ENCODE data around the gene IKZF4. TPM values are rescaled to one million over a fixed set of nuclear protein-coding genes. Genes with fewer than 3 reads are reported as not detected.
"Not testable (repeated sequence)": the region's sequence is repeated elsewhere in the genome, so short reads cannot be mapped to it uniquely, and the experiment has no call there.

The IKZF4 gene
- total RNA-seq, 2 experiments from 2014 or later = 17.6 to 19.4 TPM

DNA sequence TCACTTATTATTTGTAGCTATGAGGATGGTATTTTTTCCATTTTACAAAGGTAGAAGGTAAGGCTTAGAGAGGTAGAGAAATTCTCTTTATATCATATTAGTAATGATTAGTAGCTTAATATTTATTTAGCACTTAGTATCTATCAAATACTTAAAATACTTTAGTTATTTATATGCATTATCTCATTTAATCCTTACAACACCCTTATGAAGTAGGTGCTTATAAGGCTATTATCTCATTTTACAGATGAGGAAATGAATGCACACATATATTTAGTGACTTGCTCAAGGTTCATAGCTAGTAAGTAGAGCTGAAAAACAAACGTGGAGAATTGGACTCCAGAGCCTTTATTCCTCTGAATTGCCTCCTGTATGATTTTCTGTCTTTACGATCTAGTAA, 36.0 kb upstream of the IKZF4 start:
- Mint-ChIP-seq H3K27ac (no peak overlapping the region), H3K9me3 (no peaks in the 10 kb centered on the region), H3K27me3 (no peaks in the 10 kb centered on the region), H3K4me3 (no peak overlapping the region), H3K4me1 (no peaks in the 10 kb centered on the region), H3K36me3 (ENCODE audit: low read depth) (peaks cover 44% of the 10 kb centered on the region)
- CTCF ChIA-PET = interaction anchor here (1.2 to 3.9 kb wide), 5 partner anchors 9 to 62 kb away, joined by 3 to 32 read pairs (median 9); partner anchors contain the start of genes RAB5B and SUOX
- POLR2A ChIA-PET = interaction anchor here (1.0 to 1.6 kb wide), 5 partner anchors 11 to 57 kb away, joined by 3 to 11 read pairs (median 3); partner anchors contain the start of genes PYM1 and RAB5B
- no peak for DNase-seq

DNA sequence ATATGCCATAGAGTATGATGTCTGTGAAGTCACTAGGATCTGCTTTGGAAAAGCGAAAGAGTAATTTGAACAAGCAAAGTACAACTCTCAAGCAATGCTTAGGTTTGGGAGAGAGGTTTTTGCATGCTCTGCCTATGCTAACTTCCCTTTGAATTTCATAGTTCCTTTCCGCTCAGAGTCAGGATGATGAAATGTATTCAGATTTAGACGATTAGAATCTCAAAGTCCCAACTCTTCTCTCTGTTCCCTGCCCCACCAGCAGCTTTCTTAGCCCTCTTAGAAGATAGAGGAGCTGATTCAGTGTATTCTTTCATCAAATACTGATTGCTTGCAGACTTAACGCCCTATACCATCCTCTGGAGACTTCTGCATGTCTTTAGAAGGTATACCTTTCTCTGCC, 35.5 kb upstream of the IKZF4 start:
- H3K27ac Mint-ChIP-seq = no peak overlapping the region
- H3K36me3 Mint-ChIP-seq (ENCODE audit: low read depth) = peaks cover 45% of the 10 kb centered on the region
- no peak overlapping the region for H3K4me3 Mint-ChIP-seq
- H3K9me3 Mint-ChIP-seq = no peaks in the 10 kb centered on the region
- ChIA-PET POLR2A (interaction anchor here (1.0 to 1.6 kb wide), 5 partner anchors 11 to 58 kb away, joined by 3 to 11 read pairs (median 4); partner anchors contain the start of genes PYM1 and RAB5B), CTCF (interaction anchor here (1.2 to 3.9 kb wide), 5 partner anchors 9 to 62 kb away, joined by 3 to 32 read pairs (median 9); partner anchors contain the start of genes RAB5B and SUOX)
- no peaks in the 10 kb centered on the region for H3K27me3 Mint-ChIP-seq
- DNase-seq = no peak
- H3K4me1 Mint-ChIP-seq = no peaks in the 10 kb centered on the region

- DNase-seq, H3K4me3 Mint-ChIP-seq, H3K4me1 Mint-ChIP-seq, H3K27ac Mint-ChIP-seq, H3K27me3 Mint-ChIP-seq, H3K9me3 Mint-ChIP-seq: not testable (repeated sequence)
- H3K36me3 Mint-ChIP-seq (ENCODE audit: low read depth) = peaks cover 46% of the 10 kb centered on the region
- ChIA-PET CTCF (interaction anchor here (1.5 to 2.7 kb wide), 3 partner anchors 8 to 11 kb away, joined by 3 to 14 read pairs (median 6); partner anchors contain the start of gene RAB5B), POLR2A (interaction anchor here (1.1 to 1.6 kb wide), 3 partner anchors 10 to 58 kb away, joined by 3 to 5 read pairs (median 4); partner anchors contain the start of gene PYM1)
Observed at GRCh38 chr12:55985976-55986375, 34.9 kb upstream of the IKZF4 start.

DNA sequence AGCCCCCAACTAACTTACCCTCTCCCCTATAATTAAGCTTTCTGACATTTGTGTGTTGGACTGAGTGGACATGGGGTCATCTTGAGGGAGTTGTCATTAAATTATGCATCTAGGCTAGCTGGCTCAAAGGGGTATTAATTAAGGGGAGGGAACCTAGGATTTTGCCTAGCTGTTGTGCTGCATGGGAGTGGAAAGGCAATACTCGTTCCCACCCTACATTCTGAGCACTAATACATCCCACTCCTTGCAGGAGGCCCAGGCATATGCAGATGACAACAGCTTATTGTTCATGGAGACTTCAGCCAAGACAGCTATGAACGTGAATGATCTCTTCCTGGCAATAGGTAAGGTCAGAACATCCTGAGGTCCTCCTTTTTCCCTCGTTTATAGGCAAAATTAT, 29.7 kb upstream of the IKZF4 start:
- H3K9me3 Mint-ChIP-seq = no peaks in the 10 kb centered on the region
- no peak overlapping the region for H3K27ac Mint-ChIP-seq
- CTCF ChIA-PET = interaction anchor here (1.2 to 3.4 kb wide), 3 partner anchors 17 to 56 kb away, joined by 4 to 14 read pairs (median 5); partner anchors contain the start of gene RAB5B
- H3K4me3 Mint-ChIP-seq = no peak overlapping the region
- peaks cover 5% of the 10 kb centered on the region for H3K4me1 Mint-ChIP-seq
- H3K36me3 Mint-ChIP-seq (ENCODE audit: low read depth) = peaks cover 58% of the 10 kb centered on the region
- POLR2A ChIA-PET = interaction anchor here (2.3 kb wide), 1 partner anchor 17 kb away, joined by 7 read pairs; the partner anchor contains the start of gene RAB5B
- DNase-seq = no peak
- no peaks in the 10 kb centered on the region for H3K27me3 Mint-ChIP-seq

- peaks cover 52% of the 10 kb centered on the region for H3K36me3 Mint-ChIP-seq (ENCODE audit: low read depth)
- DNase-seq = no peak
- no peak overlapping the region for H3K27ac Mint-ChIP-seq
- CTCF ChIA-PET = interaction anchor here (0.9 to 4.3 kb wide), 6 partner anchors 8 to 46 kb away, joined by 3 to 61 read pairs (median 6); partner anchors contain the start of gene RAB5B
- H3K9me3 Mint-ChIP-seq = no peaks in the 10 kb centered on the region
- POLR2A ChIA-PET = interaction anchor here (1.0 to 2.3 kb wide), 3 partner anchors 9 to 20 kb away, joined by 3 to 7 read pairs (median 3); partner anchors contain the start of gene RAB5B
- H3K4me1 Mint-ChIP-seq = peaks cover 26% of the 10 kb centered on the region
- no peak overlapping the region for H3K4me3 Mint-ChIP-seq
- no peaks in the 10 kb centered on the region for H3K27me3 Mint-ChIP-seq
Observed at GRCh38 chr12:55993230-55993853, 27.5 kb upstream of the IKZF4 start.

- no peaks in the 10 kb centered on the region for H3K9me3 Mint-ChIP-seq
- ChIA-PET POLR2A (interaction anchor here (0.9 to 2.5 kb wide), 9 partner anchors 9 to 122 kb away, joined by 3 to 17 read pairs (median 7); partner anchors contain the start of genes IKZF4, RAB5B and ZC3H10), CTCF (interaction anchor here (0.6 to 5.6 kb wide), 35 partner anchors 9 to 1282 kb away, joined by 3 to 98 read pairs (median 6); partner anchors contain the start of genes BLOC1S1, IKZF4, ORMDL2 and PA2G4)
- no peak overlapping the region for H3K4me3 Mint-ChIP-seq
- no peak for DNase-seq
- peaks cover 44% of the 10 kb centered on the region for H3K36me3 Mint-ChIP-seq (ENCODE audit: low read depth)
- H3K27ac Mint-ChIP-seq = no peak overlapping the region
- peaks cover 38% of the 10 kb centered on the region for H3K4me1 Mint-ChIP-seq
- no peaks in the 10 kb centered on the region for H3K27me3 Mint-ChIP-seq
Observed at GRCh38 chr12:55995366-55995765, 25.5 kb upstream of the IKZF4 start.

GRCh38 chr12:55996201-55996714, 24.6 kb upstream of the IKZF4 start:
- Mint-ChIP-seq H3K4me3 (peak overlapping the region; percentile 66), H3K9me3 (no peaks in the 10 kb centered on the region), H3K27ac (no peak overlapping the region), H3K27me3 (no peaks in the 10 kb centered on the region), H3K4me1 (peaks cover 38% of the 10 kb centered on the region), H3K36me3 (ENCODE audit: low read depth) (peaks cover 35% of the 10 kb centered on the region)
- CTCF ChIA-PET = interaction anchor here (0.6 to 5.6 kb wide), 39 partner anchors 10 to 288 kb away, joined by 3 to 98 read pairs (median 5); partner anchors contain the start of genes BLOC1S1, IKZF4, ORMDL2 and PA2G4
- peak; percentile 71 for DNase-seq
- POLR2A ChIA-PET = interaction anchor here (0.6 to 2.5 kb wide), 16 partner anchors 10 to 258 kb away, joined by 3 to 17 read pairs (median 4); partner anchors contain the start of genes IKZF4, RAB5B and ZC3H10

DNA sequence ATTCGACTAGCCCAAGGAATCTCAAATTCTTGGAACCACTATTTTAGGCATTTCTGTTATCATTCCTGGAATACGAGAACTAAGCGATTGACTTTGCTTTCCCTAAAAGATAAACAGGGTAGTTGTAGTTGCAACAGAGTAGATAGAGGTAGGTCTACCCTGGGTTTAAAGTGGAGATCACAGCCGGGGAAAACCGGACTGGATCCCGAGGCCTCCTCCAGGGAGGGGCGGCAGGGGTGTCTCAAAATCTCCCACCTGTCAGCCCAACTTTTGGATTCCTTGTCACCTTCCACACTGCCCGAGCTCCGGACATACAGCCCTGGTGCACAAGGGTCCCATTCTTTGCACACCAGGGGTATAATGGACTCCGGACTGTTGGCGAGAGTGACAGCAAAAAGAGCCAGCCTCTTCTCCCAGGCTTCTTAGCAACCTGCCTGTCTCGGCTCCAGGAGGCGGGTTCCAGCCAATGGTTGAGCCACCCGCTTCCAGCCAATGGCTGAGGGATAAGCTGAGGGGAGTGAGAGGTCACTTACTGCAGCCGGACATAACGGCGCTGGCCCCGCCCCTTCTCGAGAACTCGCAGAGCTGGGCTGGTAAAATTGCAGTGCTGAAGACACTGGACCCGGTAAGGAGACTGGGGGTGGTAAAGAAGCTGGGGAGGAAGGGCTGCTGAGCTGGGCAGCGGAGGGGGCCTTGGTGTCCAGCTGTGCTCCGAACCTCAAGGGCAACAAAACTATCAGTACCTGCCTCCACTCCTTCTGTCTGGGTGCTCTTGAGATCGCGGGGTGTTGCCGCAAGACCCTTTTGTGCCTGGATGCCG, 23.9 kb upstream of the IKZF4 start, which contains the start of gene SUOX:
Gene SUOX, plus strand, starts transcription at position 562 of the 820 bp plus-strand sequence. CDS start 4,946 bp downstream, outside the sequence.
- DNase-seq = peak; percentile 46
- Mint-ChIP-seq H3K4me3 (peak within 1 kb of the TSS; percentile 66), H3K27ac (no peak within 1 kb of the TSS), H3K4me1 (peaks cover 38% of the 10 kb centered on the region), H3K27me3 (no peaks in the 10 kb centered on the region), H3K9me3 (no peaks in the 10 kb centered on the region), H3K36me3 (ENCODE audit: low read depth) (peaks cover 28% of the 10 kb centered on the region)
- ChIA-PET CTCF (interaction anchor here (0.8 to 5.6 kb wide), 25 partner anchors 11 to 259 kb away, joined by 3 to 98 read pairs (median 8); partner anchors contain the start of genes IKZF4, RAB5B, RNF41 and RPL41), POLR2A (interaction anchor here (0.7 to 2.5 kb wide), 15 partner anchors 14 to 258 kb away, joined by 3 to 17 read pairs (median 3); partner anchors contain the start of genes RAB5B and ZC3H10)

- no peak for DNase-seq
- Mint-ChIP-seq H3K4me1 (peaks cover 38% of the 10 kb centered on the region), H3K4me3 (peak overlapping the region; percentile 66), H3K27me3 (no peaks in the 10 kb centered on the region), H3K36me3 (ENCODE audit: low read depth) (peaks cover 27% of the 10 kb centered on the region), H3K27ac (no peak overlapping the region), H3K9me3 (no peaks in the 10 kb centered on the region)
- ChIA-PET CTCF (interaction anchor here (0.8 to 5.6 kb wide), 16 partner anchors 10 to 259 kb away, joined by 3 to 98 read pairs (median 9); partner anchors contain the start of genes IKZF4, RAB5B, RNF41 and RPL41), POLR2A (interaction anchor here (0.7 to 2.5 kb wide), 8 partner anchors 15 to 259 kb away, joined by 3 to 17 read pairs (median 4); partner anchors contain the start of gene RAB5B)
Observed at GRCh38 chr12:55997535-55997859, 23.3 kb upstream of the IKZF4 start.

- ChIA-PET POLR2A (interaction anchor here (0.7 to 1.4 kb wide), 3 partner anchors 10 to 128 kb away, joined by 3 to 4 read pairs (median 3); partner anchors contain the start of gene ESYT1), CTCF (interaction anchor here (0.7 to 5.6 kb wide), 5 partner anchors 22 to 261 kb away, joined by 3 to 98 read pairs (median 6); partner anchors contain the start of gene IKZF4)
- Mint-ChIP-seq H3K36me3 (ENCODE audit: low read depth) (peaks cover 19% of the 10 kb centered on the region), H3K4me1 (peaks cover 36% of the 10 kb centered on the region), H3K27ac (peak overlapping the region; percentile 58)
- DNase-seq = peak; percentile 34
- not testable (repeated sequence) for H3K9me3 Mint-ChIP-seq, H3K4me3 Mint-ChIP-seq, H3K27me3 Mint-ChIP-seq
Observed at GRCh38 chr12:55999522-55999921, 21.3 kb upstream of the IKZF4 start.

GRCh38 chr12:55999999-56000540, 20.8 kb upstream of the IKZF4 start:
- H3K4me1 Mint-ChIP-seq = peaks cover 36% of the 10 kb centered on the region
- H3K27me3 Mint-ChIP-seq, H3K9me3 Mint-ChIP-seq, H3K4me3 Mint-ChIP-seq, DNase-seq: not testable (repeated sequence)
- H3K36me3 Mint-ChIP-seq (ENCODE audit: low read depth) = peaks cover 21% of the 10 kb centered on the region
- ChIA-PET CTCF (interaction anchor here (0.7 to 5.6 kb wide), 3 partner anchors 28 to 262 kb away, joined by 3 to 98 read pairs (median 6); no protein-coding TSS in a partner anchor), POLR2A (interaction anchor here (0.6 to 1.4 kb wide), 3 partner anchors 9 to 128 kb away, joined by 3 to 4 read pairs (median 3); partner anchors contain the start of genes ESYT1 and PMEL)
- peak overlapping the region; percentile 58 for H3K27ac Mint-ChIP-seq
